HCEC 1CT (cell line): Measurements from ENCODE around the gene GLE1.
"Not testable (repeated sequence)": the region's sequence is repeated elsewhere in the genome, so short reads cannot be mapped to it uniquely, and the experiment has no call there.

Experiments used
- DNase-seq: peaks from one replicate; pipeline ENCODE4 v3.0.0-alpha.2; 2017

GLE1 gene

DNA sequence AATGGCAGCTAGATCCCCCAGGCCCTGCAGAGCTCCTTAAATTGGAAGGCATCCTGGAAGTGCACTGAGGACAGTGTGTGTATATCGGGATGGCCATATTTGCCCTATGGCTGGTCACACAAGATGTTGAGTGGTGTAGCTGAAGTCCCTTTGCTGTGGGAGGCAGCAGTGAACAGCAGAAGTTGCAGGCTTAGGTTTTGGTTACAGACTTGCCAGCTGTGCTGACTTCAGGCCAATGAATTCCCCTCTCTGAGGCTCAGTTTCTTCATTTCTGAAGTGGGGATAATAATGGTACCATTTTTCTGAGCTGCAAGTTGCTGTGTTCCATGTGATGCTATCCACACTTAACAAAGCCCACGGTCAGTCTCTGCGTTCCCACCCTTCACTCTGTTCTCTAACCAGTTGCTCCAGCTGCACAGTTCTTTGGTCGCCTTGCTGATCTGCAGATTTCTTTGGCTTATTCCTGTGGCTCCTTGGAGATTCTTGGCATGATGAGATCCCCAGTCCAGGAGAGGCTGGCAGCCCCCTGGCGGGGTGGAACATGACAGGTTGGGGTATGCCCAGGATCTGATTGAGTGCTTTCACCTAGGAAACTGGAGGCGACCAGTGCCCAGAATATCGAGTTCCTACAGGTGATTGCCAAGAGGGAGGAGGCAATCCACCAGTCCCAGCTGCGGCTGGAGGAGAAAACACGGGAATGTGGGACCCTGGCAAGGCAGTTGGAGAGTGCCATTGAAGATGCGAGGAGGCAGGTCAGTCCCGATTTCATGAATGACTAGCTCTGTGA lies 6.5 kb upstream of the GLE1 start:
- DNase-seq, result no peak

- no peak for DNase-seq
These were observed 5.6 kb upstream of the GLE1 start for GRCh38 chr9:128498911-128499310.

DNA sequence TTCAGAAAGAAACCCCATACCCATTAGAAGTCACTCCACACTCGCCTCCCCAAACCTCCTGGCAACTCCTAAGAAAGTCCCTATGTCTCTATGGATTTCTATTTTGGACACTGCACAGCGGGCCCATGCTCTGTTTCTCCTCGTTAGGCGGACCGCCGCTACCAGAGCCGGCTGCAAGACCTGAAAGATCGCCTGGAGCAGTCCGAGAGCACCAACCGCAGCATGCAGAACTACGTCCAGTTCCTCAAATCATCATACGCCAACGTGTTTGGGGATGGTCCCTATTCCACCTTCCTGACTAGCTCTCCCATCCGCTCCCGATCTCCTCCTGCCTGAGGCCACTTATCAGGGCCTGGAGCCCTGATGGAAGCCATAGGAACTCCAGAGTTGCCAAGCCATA lies 4.6 kb upstream of the GLE1 start:
- DNase-seq, result no peak

DNA sequence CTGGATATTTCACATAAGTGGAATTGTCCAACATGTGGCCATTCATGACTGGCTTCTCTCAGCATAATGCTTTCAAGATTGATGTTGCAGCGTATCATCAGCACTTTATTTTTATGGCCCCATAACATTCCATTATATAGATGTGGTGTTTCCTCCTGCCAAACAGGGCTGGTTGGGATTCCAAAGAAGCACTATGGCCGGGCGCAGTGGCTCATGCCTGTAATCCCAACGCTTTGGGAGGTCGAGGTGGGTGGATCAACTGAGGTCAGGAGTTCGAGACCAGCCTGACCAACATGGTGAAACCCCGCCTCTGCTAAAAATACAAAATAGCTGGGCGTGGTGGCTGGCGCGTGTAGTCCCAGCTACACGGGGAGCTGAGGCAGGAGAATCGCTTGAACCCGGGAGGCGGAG lies 1.1 kb upstream of the GLE1 start:
- not testable (repeated sequence) for DNase-seq

GRCh38 chr9:128503870-128504269 lies 649 bp upstream of the GLE1 start:
- peak; percentile 25 for DNase-seq

GRCh38 chr9:128505414-128505765 lies 871 bp downstream of the GLE1 start:
- no peak for DNase-seq

GRCh38 chr9:128505906-128506305 lies 1.4 kb downstream of the GLE1 start:
- not testable (repeated sequence) for DNase-seq

DNA sequence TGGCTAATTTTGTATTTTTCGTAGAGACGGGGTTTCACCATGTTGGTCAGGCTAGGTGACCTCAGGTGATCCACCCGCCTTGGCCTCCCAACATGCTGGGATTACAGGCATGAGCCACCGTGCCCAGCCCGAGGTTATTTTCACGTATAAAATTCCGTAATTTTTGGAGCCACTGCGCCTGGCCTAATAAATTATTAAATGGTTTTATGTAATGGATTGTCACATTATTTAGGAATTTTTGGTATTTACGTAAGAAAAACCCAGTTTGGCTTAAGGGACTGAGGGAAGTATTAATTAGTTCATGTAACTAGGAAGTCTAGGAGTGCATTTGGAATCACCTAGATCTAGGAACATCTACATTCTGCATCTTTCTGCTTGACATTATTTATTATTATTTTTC lies 8.3 kb downstream of the GLE1 start:
- DNase-seq, result no peak

- DNase-seq, result no peak
These were observed 17.4 kb downstream of the GLE1 start for GRCh38 chr9:128521956-128522355.

GRCh38 chr9:128523199-128523925 lies 18.8 kb downstream of the GLE1 start:
- peak; percentile 58 for DNase-seq

DNA sequence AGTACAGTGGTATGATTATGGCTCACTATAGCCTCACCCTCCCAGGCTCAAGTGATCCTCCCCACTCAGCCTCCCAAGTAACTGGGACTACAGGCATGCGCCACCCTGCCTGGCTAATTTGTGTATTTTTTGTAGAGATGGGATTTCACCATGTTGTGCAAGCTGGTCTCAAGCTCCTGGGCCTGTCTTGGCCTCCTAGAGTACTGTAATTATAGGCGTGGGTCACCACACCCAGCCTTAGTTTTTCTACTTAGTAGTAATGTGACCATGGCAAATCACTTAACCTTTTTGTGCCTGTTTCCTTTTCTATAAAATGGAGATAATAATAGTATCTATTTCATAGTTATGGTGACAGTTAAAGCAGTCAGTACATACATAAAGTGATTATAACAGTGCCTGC lies 22.2 kb downstream of the GLE1 start:
- DNase-seq, result no peak

DNA sequence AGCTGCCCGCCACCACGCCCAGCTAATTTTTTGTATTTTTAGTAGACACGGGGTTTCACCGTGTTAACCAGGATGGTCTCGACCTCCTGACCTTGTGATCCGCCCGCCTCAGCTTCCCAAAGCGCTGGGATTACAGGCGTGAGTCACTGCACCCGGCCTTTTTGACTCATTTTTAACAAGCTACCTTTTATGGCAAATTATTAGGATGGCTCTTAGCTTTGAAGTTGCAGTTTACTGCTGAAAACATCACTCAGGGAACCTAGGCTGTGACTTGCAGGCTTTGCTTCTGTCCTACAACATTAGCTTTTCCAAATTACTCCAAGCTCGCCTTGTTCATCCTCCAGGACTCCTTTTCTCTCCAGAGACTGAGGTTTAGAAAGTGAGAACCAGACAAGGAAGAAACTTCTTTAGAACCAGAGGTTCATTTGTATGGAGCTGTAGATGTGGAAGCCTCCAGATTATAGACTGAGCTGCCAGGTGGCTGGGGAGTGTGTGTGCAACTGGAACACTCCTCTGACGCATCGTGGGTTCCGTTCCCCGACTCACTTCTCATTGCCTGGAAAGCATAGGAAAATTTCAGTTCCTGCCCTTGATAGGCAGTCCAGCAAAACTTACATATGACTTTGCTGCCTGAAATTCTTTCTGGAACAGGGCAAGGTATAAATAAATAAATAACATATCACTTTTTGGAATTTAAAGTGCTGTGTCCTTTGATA lies 24.1 kb downstream of the GLE1 start:
- DNase-seq, result peak; percentile 85

DNA sequence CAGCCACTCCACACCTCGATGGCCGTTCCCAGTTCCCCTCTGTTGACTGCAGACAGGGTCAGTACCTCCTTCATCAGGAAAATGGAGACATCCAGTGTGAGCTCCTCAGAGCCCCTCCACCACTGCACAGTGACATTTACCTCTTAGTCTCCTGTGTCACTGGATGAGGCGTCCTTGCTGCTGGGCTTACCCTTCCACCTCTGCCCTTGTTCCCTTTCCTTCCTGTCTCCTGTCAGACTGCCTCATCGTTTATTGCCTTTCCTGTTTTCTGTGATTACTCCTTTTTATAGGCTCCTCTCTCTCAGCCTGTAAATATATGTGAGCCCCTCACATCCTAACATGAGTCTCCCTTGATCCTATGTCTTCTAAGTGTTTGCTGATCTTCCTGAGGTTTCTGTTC lies 24.7 kb downstream of the GLE1 start:
- no peak for DNase-seq

DNA sequence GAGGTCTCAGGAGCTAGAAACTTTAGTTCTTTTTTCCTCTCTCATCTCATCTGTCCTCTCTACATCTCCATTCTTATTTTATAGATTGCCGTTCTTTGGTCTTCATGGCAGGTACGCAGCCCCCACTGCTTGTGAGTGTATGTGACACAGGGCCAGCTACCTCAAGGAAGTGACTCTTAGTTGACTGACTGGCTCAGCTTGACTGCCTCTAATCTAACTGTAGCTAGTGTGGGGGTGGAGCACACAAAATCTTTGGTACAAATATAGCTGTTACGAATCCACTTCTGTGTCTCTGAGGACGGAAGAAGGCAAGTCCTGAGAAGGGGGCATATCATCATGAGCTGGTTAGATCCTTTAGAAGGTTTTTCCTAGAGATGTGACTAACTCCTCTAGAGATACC lies 28.1 kb downstream of the GLE1 start:
- no peak for DNase-seq

DNA sequence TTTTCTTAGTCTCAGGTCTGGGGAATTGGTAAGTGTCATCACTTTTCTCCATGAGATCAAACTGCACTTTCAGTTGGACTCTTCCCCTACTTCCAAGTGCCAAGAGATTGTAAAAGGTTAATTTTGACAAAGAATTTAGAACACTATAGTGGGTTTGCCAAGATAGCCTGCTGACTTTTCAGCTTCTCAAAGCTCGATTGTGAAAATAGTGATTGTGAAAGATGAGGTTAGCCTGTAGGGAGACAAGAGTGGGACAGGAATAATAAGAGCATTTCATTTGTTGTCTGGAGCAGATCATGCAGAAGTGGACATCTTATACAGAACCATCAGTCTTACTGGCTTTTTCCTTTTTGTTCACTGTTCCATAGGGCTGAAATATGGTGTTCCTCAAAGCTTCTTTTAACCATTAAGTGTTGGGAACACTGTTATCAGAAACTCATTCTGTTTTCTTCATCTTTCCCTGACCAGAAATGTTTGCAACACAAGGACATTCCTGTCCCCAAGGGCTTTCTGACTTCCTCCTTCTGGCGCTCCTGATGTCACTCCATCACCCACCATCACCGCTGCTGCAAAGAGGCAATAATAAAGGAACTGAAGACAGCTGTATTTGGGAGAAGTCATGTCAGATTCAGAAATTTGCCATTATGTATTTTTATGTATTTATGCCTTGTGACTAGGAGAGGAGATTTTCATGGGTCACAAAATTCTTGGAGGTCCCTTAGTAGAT lies 36.3 kb downstream of the GLE1 start:
- DNase-seq, result no peak

GRCh38 chr9:128546504-128546903 lies 42.0 kb downstream of the GLE1 start:
- DNase-seq, result no peak

DNA sequence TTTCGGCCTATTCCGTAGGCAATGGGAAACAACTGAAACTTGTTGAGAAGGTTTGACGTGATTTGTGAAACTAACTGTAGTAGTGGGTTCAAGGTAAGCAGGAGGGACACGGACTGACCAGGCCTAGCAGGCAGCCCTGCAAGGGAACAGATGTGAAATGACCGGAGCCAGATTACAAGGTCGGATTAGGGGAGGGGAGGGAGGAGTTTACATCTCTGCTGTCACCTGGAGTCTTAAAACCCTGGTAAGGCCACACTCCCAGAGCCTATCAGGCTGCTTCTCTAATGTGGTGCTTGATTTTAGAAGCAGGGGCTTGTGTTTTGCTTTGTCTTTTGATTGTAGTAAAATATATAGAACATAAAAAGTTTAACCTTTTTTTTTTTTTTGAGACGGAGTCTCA lies 44.4 kb downstream of the GLE1 start:
- no peak for DNase-seq

DNA sequence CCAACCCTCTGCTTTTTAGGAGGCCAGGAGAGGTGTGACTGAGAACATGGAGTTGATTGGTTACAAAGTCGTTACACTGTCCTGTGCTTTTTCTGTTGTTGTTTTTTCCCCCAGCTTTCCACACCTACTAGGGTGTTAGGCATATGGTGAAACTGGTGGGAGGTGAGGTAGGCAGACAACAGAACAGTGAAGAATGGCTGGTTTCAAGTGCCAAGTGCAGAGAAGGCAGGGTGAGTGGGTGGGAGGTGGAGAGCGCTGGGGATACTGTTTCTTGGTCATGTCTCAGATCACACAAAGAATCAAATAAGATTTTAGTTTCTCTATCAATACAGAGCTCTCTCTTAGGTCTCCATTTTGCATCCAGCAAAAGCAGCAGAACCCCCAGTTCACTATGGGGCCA lies 45.7 kb downstream of the GLE1 start:
- DNase-seq, result no peak

DNA sequence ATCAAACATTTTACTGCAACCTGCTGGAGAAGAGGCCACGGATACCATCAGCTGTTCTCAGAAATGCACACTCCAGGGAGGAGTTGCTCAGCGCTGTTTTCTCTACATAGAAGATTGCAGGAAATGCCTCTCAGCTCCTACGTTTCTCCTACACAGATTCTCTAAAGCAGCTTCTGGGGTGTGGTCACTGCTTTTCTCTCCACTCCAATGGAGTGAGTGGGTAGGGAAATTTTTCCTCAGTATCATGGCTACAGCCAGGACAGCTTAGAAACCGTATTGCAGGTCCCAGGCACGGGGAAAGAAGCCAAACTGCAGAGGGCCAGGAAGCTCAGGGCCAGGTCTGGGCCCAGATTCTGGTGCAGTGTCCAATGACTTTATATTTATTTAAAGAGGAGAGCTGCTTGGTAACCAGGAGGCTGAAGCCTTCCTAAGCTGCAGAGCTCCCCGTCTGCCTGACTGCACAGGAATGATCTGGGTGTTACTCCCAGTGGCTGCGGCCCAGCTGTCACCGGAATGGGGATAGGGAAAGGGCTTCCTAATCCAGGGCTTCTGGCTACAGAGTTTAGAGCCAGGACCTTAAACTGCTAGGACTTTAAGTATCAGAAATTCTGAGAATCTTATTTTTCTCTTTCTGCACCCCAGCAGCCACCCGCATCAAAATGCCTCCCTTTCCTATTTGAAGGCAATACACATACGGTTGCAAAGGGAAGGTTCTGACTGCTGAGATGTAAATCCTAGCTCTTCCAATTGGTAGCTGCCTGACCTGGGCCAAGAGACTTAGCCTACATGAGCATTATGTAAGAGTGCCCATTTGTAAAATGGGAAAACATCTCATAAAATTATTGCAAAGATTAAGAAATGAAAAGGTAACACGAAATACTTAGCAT lies 46.5 kb downstream of the GLE1 start:
- no peak for DNase-seq

DNA sequence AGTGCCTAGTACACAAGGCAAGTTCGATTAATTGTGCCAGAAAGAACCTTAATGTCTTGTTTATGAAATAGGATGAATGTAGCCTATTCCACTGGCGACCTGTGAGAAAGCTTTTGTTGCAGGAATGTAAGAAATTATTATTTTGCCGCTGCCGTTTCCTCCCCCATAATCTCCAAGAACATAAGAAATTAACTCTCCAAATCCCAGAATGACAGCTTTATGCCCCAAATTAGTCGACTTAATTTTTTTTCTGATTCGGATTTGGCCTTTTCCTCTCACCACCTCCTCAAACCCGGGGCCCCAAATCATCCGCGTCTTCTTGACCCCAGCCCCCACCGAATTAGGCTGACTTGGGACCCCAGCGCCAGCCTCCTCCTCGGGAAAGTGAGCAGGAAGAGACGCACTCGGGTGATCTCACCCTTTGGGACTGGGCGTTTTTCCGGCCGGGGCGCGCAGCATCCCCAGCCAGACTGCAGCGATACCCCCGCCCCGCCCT lies 47.2 kb downstream of the GLE1 start:
- DNase-seq, result no peak

GRCh38 chr9:128552153-128552743 lies 47.7 kb downstream of the GLE1 start, which contains the start of gene SPTAN1:
Gene SPTAN1, plus strand, starts transcription at chr9:128552587. Its CDS starts 14,154 bp downstream, at chr9:128566741.
- peak; percentile 90 for DNase-seq
